Naive B cell (primary cell): ENCODE data around the gene APBB2. TPM values are rescaled to one million over a fixed set of nuclear protein-coding genes. Genes with fewer than 3 reads are reported as not detected.
"Not testable (repeated sequence)": the region's sequence is repeated elsewhere in the genome, so short reads cannot be mapped to it uniquely, and the experiment has no call there.

Experiments
- ATAC-seq, 2 donors: fragments of 150-1000 bp; cut with Tn5 transposase; 2 replicates each; pipeline ENCODE4 v1.10.0; 2021; ENCODE audit warnings: low read depth in 2 of 2, mild to moderate bottlenecking in 2 of 2, moderate library complexity in 2 of 2
- DNase-seq: peaks from one replicate; pipeline ENCODE4 v3.0.0; 2022
- H3K27ac Mint-ChIP-seq, 6 donors: one replicate each; pipeline ENCODE4 v1.8.0; 2020 to 2022; ENCODE audit warnings: mild to moderate bottlenecking in 6 of 6, mixed read lengths in 6 of 6, moderate library complexity in 5 of 6, inconsistent platforms in 2 of 6
- H3K27me3 Mint-ChIP-seq, 3 donors: one replicate each; pipeline ENCODE4 v1.8.0; 2021 to 2022; ENCODE audit warnings: mixed read lengths in 3 of 3, mild to moderate bottlenecking in 1 of 3
- H3K36me3 Mint-ChIP-seq, 2 donors: one replicate each; pipeline ENCODE4 v1.8.0; 2020 to 2022; ENCODE audit warnings: mixed read lengths in 2 of 2, inconsistent platforms in 1 of 2, mild to moderate bottlenecking in 1 of 2
- H3K4me1 Mint-ChIP-seq, 3 donors: one replicate each; pipeline ENCODE4 v1.8.0; 2020 to 2022; ENCODE audit warnings: mixed read lengths in 3 of 3, inconsistent platforms in 1 of 3, mild to moderate bottlenecking in 1 of 3, moderate library complexity in 1 of 3
- H3K4me3 Mint-ChIP-seq, 8 donors: one replicate each; pipeline ENCODE4 v1.8.0; 2020 to 2022; ENCODE audit warnings: mild to moderate bottlenecking in 8 of 8, mixed read lengths in 8 of 8, moderate library complexity in 8 of 8, inconsistent platforms in 2 of 8
- H3K9me3 Mint-ChIP-seq, 7 donors: one replicate each; pipeline ENCODE4 v1.8.0; 2020 to 2022; ENCODE audit warnings: mixed read lengths in 7 of 7, mild to moderate bottlenecking in 5 of 7, inconsistent platforms in 2 of 7, moderate library complexity in 1 of 7
- polyA plus RNA-seq, 6 donors: library from polyadenylated mRNA; unstranded; fragments of 300-500 nt; fragmentation: Illumina TruSeq; gene quantifications; one replicate each; pipeline ENCODE4 v1.2.3, GENCODE V29; 2021; ENCODE audit warnings: low read depth in 6 of 6

The APBB2 gene
- polyA plus RNA-seq, 6 donors from 2014 or later: 8.6 to 23.5 (median 15.7) TPM

- no peaks in the 10 kb centered on the region for H3K4me1 Mint-ChIP-seq
- H3K4me3 Mint-ChIP-seq: no peak overlapping the region
- H3K9me3 Mint-ChIP-seq: peaks cover 0 to 4% (median 0%) of the 10 kb centered on the region in 7 donors
- no peak overlapping the region for H3K27ac Mint-ChIP-seq
- ATAC-seq: no peak
- H3K27me3 Mint-ChIP-seq: peaks cover 0 to 14% (median 0%) of the 10 kb centered on the region in 3 donors
- no peak for DNase-seq
- H3K36me3 Mint-ChIP-seq: no peaks in the 10 kb centered on the region
These were observed 298.8 kb downstream of the APBB2 start for GRCh38 chr4:40915318-40916217.

GRCh38 chr4:40912460-40913184 lies 301.7 kb downstream of the APBB2 start:
- peaks cover 0 to 4% (median 0%) of the 10 kb centered on the region in 7 donors for H3K9me3 Mint-ChIP-seq
- ATAC-seq (no peak), DNase-seq (no peak)
- no peaks in the 10 kb centered on the region for H3K36me3 Mint-ChIP-seq
- no peak overlapping the region for H3K27ac Mint-ChIP-seq
- peaks cover 12 to 16% (median 13%) of the 10 kb centered on the region in 3 donors for H3K4me1 Mint-ChIP-seq
- peaks cover 0 to 14% (median 0%) of the 10 kb centered on the region in 3 donors for H3K27me3 Mint-ChIP-seq
- H3K4me3 Mint-ChIP-seq: no peak overlapping the region

GRCh38 chr4:40910706-40911105 lies 303.6 kb downstream of the APBB2 start:
- ATAC-seq (no peak), DNase-seq (no peak)
- Mint-ChIP-seq H3K36me3 (no peaks in the 10 kb centered on the region), H3K4me1 (peaks cover 12 to 16% (median 13%) of the 10 kb centered on the region in 3 donors), H3K4me3 (no peak overlapping the region), H3K27ac (peak overlapping the region in 1 of 6 donors; percentile 14), H3K9me3 (peaks cover 0 to 4% (median 0%) of the 10 kb centered on the region in 7 donors), H3K27me3 (peaks cover 0 to 14% (median 0%) of the 10 kb centered on the region in 3 donors)

GRCh38 chr4:40909363-40909876 lies 304.9 kb downstream of the APBB2 start:
- ATAC-seq: no peak
- H3K9me3 Mint-ChIP-seq: peaks cover 0 to 4% (median 0%) of the 10 kb centered on the region in 7 donors

GRCh38 chr4:40908702-40909362 lies 305.5 kb downstream of the APBB2 start:
- ATAC-seq: peak; percentile 77 to 78

More at GRCh38 chr4:40909363-40909876, 304.9 kb downstream of the APBB2 start:
- Mint-ChIP-seq H3K36me3 (no peaks in the 10 kb centered on the region), H3K4me3 (no peak overlapping the region), H3K27me3 (peaks cover 0 to under 1% (median 0%) of the 10 kb centered on the region in 3 donors), H3K4me1 (peaks cover 12 to 16% (median 13%) of the 10 kb centered on the region in 3 donors), H3K27ac (no peak overlapping the region)
- DNase-seq: no peak

GRCh38 chr4:40908297-40908696 lies 306.0 kb downstream of the APBB2 start:
- Mint-ChIP-seq H3K4me1 (peaks cover 12 to 16% (median 13%) of the 10 kb centered on the region in 3 donors), H3K9me3 (peaks cover 0 to 2% (median 0%) of the 10 kb centered on the region in 7 donors), H3K27ac (no peak overlapping the region), H3K27me3 (peaks cover 0 to 5% (median 0%) of the 10 kb centered on the region in 3 donors), H3K4me3 (no peak overlapping the region), H3K36me3 (no peaks in the 10 kb centered on the region)
- DNase-seq (no peak), ATAC-seq (no peak)

More at GRCh38 chr4:40908702-40909362, 305.5 kb downstream of the APBB2 start:
- no peaks in the 10 kb centered on the region for H3K36me3 Mint-ChIP-seq
- H3K9me3 Mint-ChIP-seq: peaks cover 0 to 2% (median 0%) of the 10 kb centered on the region in 7 donors
- no peaks in the 10 kb centered on the region for H3K27me3 Mint-ChIP-seq
- peak; percentile 29 for DNase-seq
- peak overlapping the region in 2 of 8 donors; percentile 47 to 66 for H3K4me3 Mint-ChIP-seq
- H3K27ac Mint-ChIP-seq: no peak overlapping the region
- peaks cover 12 to 16% (median 13%) of the 10 kb centered on the region in 3 donors for H3K4me1 Mint-ChIP-seq

- peaks cover 12 to 16% (median 13%) of the 10 kb centered on the region in 3 donors for H3K4me1 Mint-ChIP-seq
- no peaks in the 10 kb centered on the region for H3K9me3 Mint-ChIP-seq
- DNase-seq (no peak), ATAC-seq (no peak)
- H3K4me3 Mint-ChIP-seq: no peak overlapping the region
- no peaks in the 10 kb centered on the region for H3K36me3 Mint-ChIP-seq
- H3K27ac Mint-ChIP-seq: no peak overlapping the region
- peaks cover 0 to 7% (median 4%) of the 10 kb centered on the region in 3 donors for H3K27me3 Mint-ChIP-seq
These were observed 308.9 kb downstream of the APBB2 start for GRCh38 chr4:40905414-40905813.

GRCh38 chr4:40900531-40900930 lies 313.8 kb downstream of the APBB2 start:
- H3K36me3 Mint-ChIP-seq, ATAC-seq, H3K9me3 Mint-ChIP-seq, H3K27me3 Mint-ChIP-seq, H3K4me3 Mint-ChIP-seq, DNase-seq: not testable (repeated sequence)
- peak overlapping the region in 1 of 6 donors; percentile 72 for H3K27ac Mint-ChIP-seq
- H3K4me1 Mint-ChIP-seq: peaks cover 5 to 11% (median 9%) of the 10 kb centered on the region in 3 donors

GRCh38 chr4:40897557-40898203 lies 316.7 kb downstream of the APBB2 start:
- H3K27me3 Mint-ChIP-seq: peaks cover 0 to 14% (median 0%) of the 10 kb centered on the region in 3 donors
- peak overlapping the region in 3 of 6 donors; percentile 8 to 95 (median 35) for H3K27ac Mint-ChIP-seq
- peak; percentile 50 for DNase-seq
- peak; percentile 55 to 74 for ATAC-seq
- H3K4me1 Mint-ChIP-seq: peaks cover 5 to 11% (median 9%) of the 10 kb centered on the region in 3 donors
- H3K4me3 Mint-ChIP-seq: peak overlapping the region in 7 of 8 donors; percentile 36 to 89 (median 70)
- no peaks in the 10 kb centered on the region for H3K9me3 Mint-ChIP-seq
- H3K36me3 Mint-ChIP-seq: no peaks in the 10 kb centered on the region

GRCh38 chr4:40890764-40891163 lies 323.6 kb downstream of the APBB2 start:
- peak overlapping the region in 2 of 6 donors; percentile 21 to 90 for H3K27ac Mint-ChIP-seq
- ATAC-seq (no peak), DNase-seq (no peak)
- H3K4me1 Mint-ChIP-seq: no peaks in the 10 kb centered on the region
- H3K36me3 Mint-ChIP-seq: no peaks in the 10 kb centered on the region
- no peaks in the 10 kb centered on the region for H3K9me3 Mint-ChIP-seq
- no peak overlapping the region for H3K4me3 Mint-ChIP-seq
- peaks cover 0 to 15% (median 4%) of the 10 kb centered on the region in 3 donors for H3K27me3 Mint-ChIP-seq

- H3K4me1 Mint-ChIP-seq: no peaks in the 10 kb centered on the region
- no peaks in the 10 kb centered on the region for H3K36me3 Mint-ChIP-seq
- ATAC-seq: no peak
- no peak for DNase-seq
- H3K9me3 Mint-ChIP-seq: no peaks in the 10 kb centered on the region
- H3K27me3 Mint-ChIP-seq: peaks cover 0 to 15% (median 4%) of the 10 kb centered on the region in 3 donors
- no peak overlapping the region for H3K27ac Mint-ChIP-seq
- H3K4me3 Mint-ChIP-seq: no peak overlapping the region
These were observed 324.1 kb downstream of the APBB2 start for GRCh38 chr4:40890199-40890598.

- Mint-ChIP-seq H3K9me3 (no peaks in the 10 kb centered on the region), H3K27ac (no peak overlapping the region), H3K4me1 (no peaks in the 10 kb centered on the region), H3K4me3 (no peak overlapping the region), H3K36me3 (no peaks in the 10 kb centered on the region), H3K27me3 (peaks cover 0 to 15% (median 6%) of the 10 kb centered on the region in 3 donors)
- no peak for ATAC-seq
- DNase-seq: no peak
These were observed 325.4 kb downstream of the APBB2 start for GRCh38 chr4:40888933-40889332.
